Hepatocyte (in vitro differentiated cells): ENCODE measurements around the gene SOD3. TPM values are rescaled to one million over a fixed set of nuclear protein-coding genes. Genes with fewer than 3 reads are reported as not detected.

Experiments
- DNase-seq: peaks from one replicate; pipeline ENCODE4 v3.0.0-alpha.2; 2016; ENCODE audit warnings: low spot score
- H2AFZ ChIP-seq: fragments of 200-600 bp; sonication (generic); 2 replicates; pipeline ENCODE4 v1.6.0; 2016; ENCODE audit warnings: antibody characterized with exemption, mild to moderate bottlenecking
- H3K27ac ChIP-seq: fragments of 200-600 bp; sonication (generic); 2 replicates; pipeline ENCODE4 v1.5.1; 2016; ENCODE audit warnings: mild to moderate bottlenecking
- H3K27me3 ChIP-seq: fragments of 200-600 bp; sonication (generic); 2 replicates; pipeline ENCODE4 v1.6.1; 2016
- H3K36me3 ChIP-seq: fragments of 200-600 bp; sonication (generic); replicated peaks from 2 replicates; pipeline ENCODE4 v1.5.1; 2016; ENCODE audit warnings: low read depth; ENCODE audit not compliant: insufficient read depth
- H3K4me1 ChIP-seq: fragments of 200-600 bp; sonication (generic); 2 replicates; pipeline ENCODE4 v1.5.1; 2016; ENCODE audit warnings: mild to moderate bottlenecking, moderate library complexity; ENCODE audit not compliant: insufficient read depth
- H3K4me2 ChIP-seq: fragments of 200-600 bp; sonication (generic); 2 replicates; pipeline ENCODE4 v1.6.0; 2016
- H3K4me3 ChIP-seq: fragments of 200-600 bp; sonication (generic); 2 replicates; pipeline ENCODE4 v1.5.1; 2016; ENCODE audit warnings: mild to moderate bottlenecking
- H3K79me2 ChIP-seq: fragments of 200-600 bp; sonication (generic); 2 replicates; pipeline ENCODE4 v1.6.0; 2017; ENCODE audit warnings: mild to moderate bottlenecking
- H3K9me2 ChIP-seq: fragments of 200-600 bp; sonication (generic); replicated peaks from 2 replicates; pipeline ENCODE4 v1.6.0; 2017; ENCODE audit warnings: mild to moderate bottlenecking; ENCODE audit not compliant: insufficient read depth
- H3K9me3 ChIP-seq: fragments of 200-600 bp; sonication (generic); 2 replicates; pipeline ENCODE4 v1.5.1; 2016; ENCODE audit warnings: low read depth, mild to moderate bottlenecking
- H4K20me1 ChIP-seq: fragments of 200-600 bp; sonication (generic); 2 replicates; pipeline ENCODE4 v1.6.0; 2016; ENCODE audit warnings: mild to moderate bottlenecking; ENCODE audit not compliant: insufficient read depth, poor library complexity, severe bottlenecking
- CTCF ChIP-seq: fragments of 200-600 bp; sonication (generic); IDR thresholded peaks from 2 replicates; pipeline ENCODE4 v1.5.1; 2016; ENCODE audit warnings: antibody characterized with exemption, mild to moderate bottlenecking; ENCODE audit not compliant: poor library complexity
- EZH2 ChIP-seq: fragments of 200-600 bp; sonication (generic); IDR thresholded peaks from 2 replicates; pipeline ENCODE4 v1.6.1; 2016; ENCODE audit warnings: antibody characterized with exemption, mild to moderate bottlenecking, borderline replicate concordance
- EZH2phosphoT487 ChIP-seq: fragments of 200-600 bp; sonication (generic); IDR thresholded peaks from one replicate; pipeline ENCODE4 v1.6.1; 2018; ENCODE audit warnings: antibody characterized with exemption, mild to moderate bottlenecking, low read depth, moderate library complexity; ENCODE audit not compliant: unreplicated experiment, severe bottlenecking
- WGBS: methylation state at CpG from one replicate; pipeline ENCODE4 v1.1.6; 2016; ENCODE audit warnings: low lambda C conversion rate; ENCODE audit errors: missing lambda C conversion rate; 5-methylcytosine and 5-hydroxymethylcytosine counted together
- polyA plus RNA-seq: library from polyadenylated mRNA; unstranded; fragments of >200 nt; fragmentation: Nextera tagmentation; extraction: Ambion mirVana; gene quantifications from 2 replicates; pipeline ENCODE4 v1.2.1, GENCODE V29; 2016
- total RNA-seq: library from RNA; depleted of rRNA; stranded (reverse); fragments of >200 nt; gene quantifications from 2 replicates; pipeline ENCODE4 v1.2.3, GENCODE V29; 2014

Gene SOD3
- total and polyA plus RNA-seq, 2 experiments from 2014 or later = 7.5 to 20.3 TPM

GRCh38 chr4:24808955-24809354, 13.6 kb downstream of the SOD3 start:
- H4K20me1 ChIP-seq = no peaks in the 10 kb centered on the region
- H3K4me1 ChIP-seq = no peaks in the 10 kb centered on the region
- no peak for DNase-seq
- 92% methylated on average over 6 of the region's 6 CpGs for WGBS
- no peaks in the 10 kb centered on the region for H3K9me3 ChIP-seq
- no peaks in the 10 kb centered on the region for H3K79me2 ChIP-seq
- TF ChIP-seq CTCF (no peak), EZH2phosphoT487 (no peak), EZH2 (no peak)
- no peak overlapping the region for H3K4me2 ChIP-seq
- no peaks in the 10 kb centered on the region for H3K36me3 ChIP-seq
- H3K4me3 ChIP-seq = no peak overlapping the region
- no peak overlapping the region for H3K27ac ChIP-seq
- H3K9me2 ChIP-seq = no peaks in the 10 kb centered on the region
- H3K27me3 ChIP-seq = no peaks in the 10 kb centered on the region
- H2AFZ ChIP-seq = no peak overlapping the region

GRCh38 chr4:24809376-24809775, 14.0 kb downstream of the SOD3 start:
- Histone ChIP-seq H3K27me3 (no peaks in the 10 kb centered on the region), H3K4me3 (no peak overlapping the region), H3K9me3 (no peaks in the 10 kb centered on the region), H2AFZ (no peak overlapping the region), H3K36me3 (no peaks in the 10 kb centered on the region), H4K20me1 (no peaks in the 10 kb centered on the region), H3K4me1 (no peaks in the 10 kb centered on the region), H3K27ac (no peak overlapping the region), H3K4me2 (no peak overlapping the region), H3K9me2 (no peaks in the 10 kb centered on the region), H3K79me2 (no peaks in the 10 kb centered on the region)
- TF ChIP-seq EZH2 = no peak
- no peak for TF ChIP-seq EZH2phosphoT487
- TF ChIP-seq CTCF = no peak
- no peak for DNase-seq
- WGBS = 80% methylated on average over 2 of the region's 2 CpGs

- H3K27me3 ChIP-seq = no peaks in the 10 kb centered on the region
- H3K4me1 ChIP-seq = no peaks in the 10 kb centered on the region
- no peak overlapping the region for H3K27ac ChIP-seq
- no peaks in the 10 kb centered on the region for H3K79me2 ChIP-seq
- H4K20me1 ChIP-seq = no peaks in the 10 kb centered on the region
- no peaks in the 10 kb centered on the region for H3K9me3 ChIP-seq
- H3K4me2 ChIP-seq = no peak overlapping the region
- H3K36me3 ChIP-seq = no peaks in the 10 kb centered on the region
- no peak overlapping the region for H2AFZ ChIP-seq
- 92% methylated on average over 6 of the region's 6 CpGs for WGBS
- H3K4me3 ChIP-seq = no peak overlapping the region
- no peak for DNase-seq
- TF ChIP-seq EZH2 (no peak), EZH2phosphoT487 (no peak), CTCF (no peak)
- no peaks in the 10 kb centered on the region for H3K9me2 ChIP-seq
These were observed 14.5 kb downstream of the SOD3 start for GRCh38 chr4:24809815-24810405.
